Lower lobe of right lung (tissue), 2 donors: ENCODE results near the gene FARP2. TPM values are rescaled to one million over a fixed set of nuclear protein-coding genes. Genes with fewer than 3 reads are reported as not detected.

Experiments
- ATAC-seq, 2 donors: fragments of 200-7000 bp; cut with Tn5 transposase; one replicate each; pipeline ENCODE4 v1.9.1; 2020 to 2022; ENCODE audit warnings: mild to moderate bottlenecking in 2 of 2, moderate library complexity in 2 of 2
- DNase-seq: peaks from one replicate; pipeline ENCODE4 v3.0.0-alpha.2; 2020
- H3K27ac ChIP-seq: fragments of 200-600 bp; one replicate; pipeline ENCODE4 v1.8.0; 2022
- H3K27me3 ChIP-seq: fragments of 200-600 bp; one replicate; pipeline ENCODE4 v1.8.0; 2022; ENCODE audit warnings: low read depth
- H3K36me3 ChIP-seq: fragments of 200-600 bp; one replicate; pipeline ENCODE4 v1.8.0; 2022; ENCODE audit warnings: mild to moderate bottlenecking
- H3K4me1 ChIP-seq: fragments of 200-600 bp; one replicate; pipeline ENCODE4 v1.8.0; 2022
- H3K4me3 ChIP-seq: fragments of 200-600 bp; one replicate; pipeline ENCODE4 v1.8.0; 2022; ENCODE audit warnings: mild to moderate bottlenecking
- H3K9me3 ChIP-seq: fragments of 200-600 bp; one replicate; pipeline ENCODE4 v1.8.0; 2022
- intact Hi-C: fragments of 100-400 bp; cut with DNase I; formaldehyde crosslinking; loops from one replicate; pipeline ENCODE4 v1.11.0; 2022
- total RNA-seq: library from RNA; stranded (reverse); fragmentation: NEBNext Ultra II Directional; extraction: Animal tissue kit (Norgen Biotek cat#: 25700); gene quantifications from one replicate; pipeline ENCODE4 v1.2.1, GENCODE V29; 2021
- TF ChIP-seq, protein P1 (sequence below): fragments of 200-600 bp; IDR thresholded peaks from one replicate; pipeline ENCODE4 v1.8.0; 2022; ENCODE audit warnings: antibody characterized with exemption, mild to moderate bottlenecking
- donor health status: DM: no; HTN: yes; CAD: no; lungs with severe emphysema.

FARP2 gene
- total RNA-seq, 1 donor from 2014 or later, result 42.4 TPM

DNA sequence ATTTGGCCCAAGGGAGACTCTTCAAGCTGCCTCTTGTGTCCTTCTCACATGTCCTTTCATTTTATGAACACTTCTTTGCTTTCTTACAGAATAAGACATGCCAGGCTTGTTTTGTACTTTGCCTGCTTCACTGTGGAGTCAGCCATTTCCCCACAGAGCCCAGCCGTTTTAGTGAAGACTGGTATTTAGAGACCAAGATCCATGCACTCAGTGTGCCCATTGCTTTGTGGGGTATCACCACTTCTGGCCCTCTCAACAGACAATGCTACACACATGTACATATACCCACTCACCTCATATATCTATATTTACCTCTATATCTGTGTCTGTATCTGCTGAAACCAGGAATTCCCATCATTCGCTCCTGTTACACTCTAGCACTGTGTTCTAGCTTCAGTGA is 74.1 kb downstream of the FARP2 start:
- ATAC-seq (no peak), DNase-seq (no peak)
- peaks cover 52% of the 10 kb centered on the region for H3K36me3 ChIP-seq
- H3K4me1 ChIP-seq, result no peaks in the 10 kb centered on the region
- TF ChIP-seq, protein P1, sequence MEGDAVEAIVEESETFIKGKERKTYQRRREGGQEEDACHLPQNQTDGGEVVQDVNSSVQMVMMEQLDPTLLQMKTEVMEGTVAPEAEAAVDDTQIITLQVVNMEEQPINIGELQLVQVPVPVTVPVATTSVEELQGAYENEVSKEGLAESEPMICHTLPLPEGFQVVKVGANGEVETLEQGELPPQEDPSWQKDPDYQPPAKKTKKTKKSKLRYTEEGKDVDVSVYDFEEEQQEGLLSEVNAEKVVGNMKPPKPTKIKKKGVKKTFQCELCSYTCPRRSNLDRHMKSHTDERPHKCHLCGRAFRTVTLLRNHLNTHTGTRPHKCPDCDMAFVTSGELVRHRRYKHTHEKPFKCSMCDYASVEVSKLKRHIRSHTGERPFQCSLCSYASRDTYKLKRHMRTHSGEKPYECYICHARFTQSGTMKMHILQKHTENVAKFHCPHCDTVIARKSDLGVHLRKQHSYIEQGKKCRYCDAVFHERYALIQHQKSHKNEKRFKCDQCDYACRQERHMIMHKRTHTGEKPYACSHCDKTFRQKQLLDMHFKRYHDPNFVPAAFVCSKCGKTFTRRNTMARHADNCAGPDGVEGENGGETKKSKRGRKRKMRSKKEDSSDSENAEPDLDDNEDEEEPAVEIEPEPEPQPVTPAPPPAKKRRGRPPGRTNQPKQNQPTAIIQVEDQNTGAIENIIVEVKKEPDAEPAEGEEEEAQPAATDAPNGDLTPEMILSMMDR, result no peak
- intact Hi-C loops, result no loop called here
- no peaks in the 10 kb centered on the region for H3K27me3 ChIP-seq
- H3K27ac ChIP-seq, result no peak overlapping the region
- no peak overlapping the region for H3K4me3 ChIP-seq
- no peaks in the 10 kb centered on the region for H3K9me3 ChIP-seq

GRCh38 chr2:241432824-241433448 is 76.9 kb downstream of the FARP2 start:
- ATAC-seq (peak; percentile 93 to 97), DNase-seq (no peak)
- Histone ChIP-seq H3K27ac (no peak overlapping the region), H3K9me3 (no peaks in the 10 kb centered on the region), H3K27me3 (no peaks in the 10 kb centered on the region), H3K36me3 (peaks cover 79% of the 10 kb centered on the region), H3K4me1 (no peaks in the 10 kb centered on the region), H3K4me3 (no peak overlapping the region)
- intact Hi-C loops, result no loop called here
- TF ChIP-seq, protein P1, result no peak

DNA sequence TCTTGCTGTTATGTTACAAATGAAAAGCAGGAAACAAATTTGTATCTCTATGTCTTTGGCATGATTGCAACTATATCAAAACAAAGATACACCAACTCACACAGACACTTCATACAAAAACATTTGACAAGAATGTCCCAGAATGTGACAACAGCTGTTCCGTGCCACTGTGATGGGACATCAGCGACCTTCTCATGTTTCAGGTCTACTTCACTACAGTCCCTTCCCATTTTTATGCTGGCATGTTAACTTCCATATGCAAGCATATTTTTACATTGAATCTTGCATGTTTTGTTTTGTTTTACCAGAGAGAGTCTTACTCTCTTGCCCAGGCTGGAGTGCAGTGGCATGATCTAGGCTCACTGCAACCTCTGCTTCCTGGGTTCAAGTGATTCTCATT is 81.1 kb downstream of the FARP2 start:
- DNase-seq (no peak), ATAC-seq (no peak)
- Histone ChIP-seq H3K36me3 (peaks cover 85% of the 10 kb centered on the region), H3K27ac (no peak overlapping the region), H3K9me3 (no peaks in the 10 kb centered on the region), H3K4me1 (no peaks in the 10 kb centered on the region), H3K4me3 (no peak overlapping the region), H3K27me3 (no peaks in the 10 kb centered on the region)
- TF ChIP-seq, protein P1, result no peak
- intact Hi-C loops, result no loop called here

DNA sequence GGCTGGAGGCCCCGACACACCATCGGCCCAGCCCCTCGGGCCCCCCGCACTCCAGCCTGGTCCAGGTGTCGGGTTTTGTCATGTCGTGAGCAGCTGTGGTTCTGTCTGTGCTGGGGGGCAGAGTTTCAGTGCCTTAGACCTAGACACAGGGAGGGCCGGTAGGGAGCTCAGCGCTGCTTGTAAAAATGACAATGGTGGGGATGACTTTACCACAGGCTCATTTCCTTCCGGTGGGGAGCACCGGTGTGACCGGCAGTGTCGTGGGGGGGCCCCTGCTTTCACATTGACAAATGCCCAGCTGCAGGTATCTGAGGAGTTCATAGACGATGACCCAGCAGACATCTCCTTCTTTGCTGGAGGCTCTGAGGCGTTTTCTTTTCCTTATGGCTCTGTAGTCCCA is 85.4 kb downstream of the FARP2 start:
- Histone ChIP-seq H3K27ac (no peak overlapping the region), H3K36me3 (peaks cover 89% of the 10 kb centered on the region), H3K27me3 (no peaks in the 10 kb centered on the region), H3K9me3 (no peaks in the 10 kb centered on the region), H3K4me3 (no peak overlapping the region), H3K4me1 (peaks cover 8% of the 10 kb centered on the region)
- DNase-seq (no peak), ATAC-seq (no peak)
- TF ChIP-seq, protein P1, result no peak
- intact Hi-C loops, result no loop called here

GRCh38 chr2:241443486-241444223 is 87.6 kb downstream of the FARP2 start:
- Histone ChIP-seq H3K27me3 (no peaks in the 10 kb centered on the region), H3K27ac (no peak overlapping the region), H3K4me3 (no peak overlapping the region), H3K36me3 (peaks cover 76% of the 10 kb centered on the region), H3K9me3 (no peaks in the 10 kb centered on the region), H3K4me1 (peaks cover 8% of the 10 kb centered on the region)
- peak in 1 of 2 donors; percentile 21 for ATAC-seq
- intact Hi-C loops, result no loop called here
- no peak for DNase-seq
- TF ChIP-seq, protein P1, result no peak
